ENCODE results near the gene GAS7.

GRCh38 chr17:10072086-10072485 is 126.3 kb downstream of the GAS7 start:
- no peak for TF ChIP-seq CTCF (conservative IDR thresholded peaks at IDR 0.05; ENCODE audit: low read depth in 2 of 2)
- TF ChIP-seq JUNB (IDR thresholded peaks at IDR 0.05; ENCODE audit: unreplicated experiment), result no peak
- no peak for TF ChIP-seq POLR2AphosphoS5 (IDR thresholded peaks at IDR 0.05; ENCODE audit: low read depth)
- no peak for TF ChIP-seq EZH2 (IDR thresholded peaks at IDR 0.05; ENCODE audit: low read depth, unreplicated experiment)
- no peak for TF ChIP-seq REST (IDR thresholded peaks at IDR 0.05; ENCODE audit: unreplicated experiment)
- no peak for TF ChIP-seq EZH2phosphoT487 (IDR thresholded peaks at IDR 0.05; ENCODE audit: unreplicated experiment)
- TF ChIP-seq CREB1 (CRISPR knock-in tag; IDR thresholded peaks at IDR 0.05; ENCODE audit: low read depth), result no peak
- no peak for TF ChIP-seq ZNF114 (CRISPR knock-in tag; IDR thresholded peaks at IDR 0.05)
- TF ChIP-seq ETS1 (IDR thresholded peaks at IDR 0.05), result no peak
- TF ChIP-seq STAT1 (IDR thresholded peaks at IDR 0.05; ENCODE audit: unreplicated experiment), result no peak
